Measurements from ENCODE around the gene HS6ST1. TPM values are rescaled to one million over a fixed set of nuclear protein-coding genes. Genes with fewer than 3 reads are reported as not detected.
A peak's percentile ranks its signal among the peaks of the same experiment; 100 is the strongest.

The HS6ST1 gene
- total RNA-seq, 6 experiments from 2014 or later: 18.0 to 53.5 (median 31.0) TPM

DNA sequence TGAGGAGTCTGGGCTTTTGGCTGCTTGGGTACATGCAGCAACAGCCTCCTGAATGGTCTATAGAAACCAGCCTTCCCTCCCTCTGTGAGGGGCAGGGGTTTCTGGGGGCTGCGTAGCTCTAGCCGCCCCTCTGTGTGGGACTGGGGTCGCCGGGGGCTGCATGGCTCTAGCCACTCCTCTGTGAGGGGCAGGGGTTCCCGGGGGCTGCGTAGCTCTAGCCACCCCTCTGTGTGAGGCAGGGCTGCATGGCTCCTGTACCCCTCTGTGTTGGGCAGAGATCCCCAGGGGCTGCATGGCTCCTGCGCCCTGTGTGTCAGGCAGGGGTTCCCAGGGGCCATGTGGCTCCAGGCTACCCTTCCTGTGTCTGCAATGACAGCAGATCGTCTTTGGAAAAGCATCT lies 17.6 kb downstream of the HS6ST1 start:
- H3K27ac ChIP-seq: no peak overlapping the region

DNA sequence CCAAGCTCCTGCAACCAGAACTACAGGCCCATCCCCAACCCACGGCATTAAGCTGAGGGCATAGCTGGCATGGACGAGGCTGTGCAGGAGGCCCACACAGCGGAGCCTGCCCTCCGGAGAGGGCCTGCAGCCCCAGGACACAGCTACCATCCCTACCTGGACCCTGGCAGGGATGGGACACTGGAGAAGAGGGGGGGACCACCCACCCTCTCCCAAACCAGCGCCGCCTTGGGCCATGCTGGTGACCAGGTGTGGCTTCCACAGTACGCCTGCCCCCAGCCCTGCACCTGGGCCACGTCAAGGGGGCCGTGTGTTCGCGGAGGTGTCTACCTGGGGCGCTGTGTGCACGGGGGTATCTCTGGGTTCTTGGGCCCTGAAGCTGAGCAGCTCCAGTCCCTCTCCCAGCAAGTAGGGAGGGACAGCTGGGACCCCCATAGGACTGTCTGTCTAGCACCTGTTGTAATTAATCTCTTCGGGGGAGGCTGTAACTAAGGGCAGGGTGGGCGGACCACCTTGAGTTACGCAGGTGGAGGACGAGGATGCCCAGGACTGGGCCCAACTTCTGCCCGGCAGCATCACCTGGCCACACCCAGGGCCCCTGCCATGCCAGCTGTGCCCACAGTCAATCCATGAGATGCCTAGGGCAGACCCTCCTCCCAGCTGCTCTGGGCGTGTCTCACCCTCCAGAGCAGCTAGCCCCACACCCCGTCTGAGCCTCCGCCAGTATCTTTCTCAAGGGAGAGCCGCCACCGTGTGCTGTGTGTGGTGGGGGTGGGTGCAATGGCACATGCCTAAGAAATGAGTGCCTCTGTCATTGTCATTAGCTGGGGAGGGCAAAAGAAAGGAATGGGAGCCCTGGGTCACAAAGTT lies 18.3 kb downstream of the HS6ST1 start:
- DNase-seq: peak in 2 of 3 donors; percentile 14 to 35
- Histone ChIP-seq H3K27ac (no peak overlapping the region), H3K27me3 (no peaks in the 10 kb centered on the region), H3K36me3 (no peaks in the 10 kb centered on the region), H3K4me1 (peaks cover 1 to 27% (median 7%) of the 10 kb centered on the region in 4 donors), H3K9me3 (no peaks in the 10 kb centered on the region), H3K4me3 (no peak overlapping the region)
- WGBS (ENCODE audit: insufficient coverage, low coverage, low lambda C conversion rate, missing lambda C conversion rate): no CpG with 5 or more reads among the region's 23 CpGs
- TF ChIP-seq CTCF (IDR thresholded peaks at IDR 0.05): no peak
- no peak for TF ChIP-seq POLR2A (IDR thresholded peaks at IDR 0.05)
- intact Hi-C loops (cut with DNase I): no loop called here
- ATAC-seq: no peak

More for the DNA sequence above, 17.6 kb downstream of the HS6ST1 start:
- peak in 2 of 3 donors; percentile 18 to 53 for DNase-seq
- H3K27me3 ChIP-seq: no peaks in the 10 kb centered on the region
- H3K36me3 ChIP-seq: no peaks in the 10 kb centered on the region
- TF ChIP-seq CTCF (IDR thresholded peaks at IDR 0.05) (no peak), POLR2A (IDR thresholded peaks at IDR 0.05) (no peak)
- H3K4me1 ChIP-seq: peaks cover 4 to 33% (median 11%) of the 10 kb centered on the region in 4 donors
- H3K9me3 ChIP-seq: no peaks in the 10 kb centered on the region
- intact Hi-C loops (cut with DNase I): no loop called here
- H3K4me3 ChIP-seq: no peak overlapping the region
- no peak for ATAC-seq
- WGBS (ENCODE audit: insufficient coverage, low coverage, low lambda C conversion rate, missing lambda C conversion rate): 70% methylated on average over 2 of the region's 8 CpGs

DNA sequence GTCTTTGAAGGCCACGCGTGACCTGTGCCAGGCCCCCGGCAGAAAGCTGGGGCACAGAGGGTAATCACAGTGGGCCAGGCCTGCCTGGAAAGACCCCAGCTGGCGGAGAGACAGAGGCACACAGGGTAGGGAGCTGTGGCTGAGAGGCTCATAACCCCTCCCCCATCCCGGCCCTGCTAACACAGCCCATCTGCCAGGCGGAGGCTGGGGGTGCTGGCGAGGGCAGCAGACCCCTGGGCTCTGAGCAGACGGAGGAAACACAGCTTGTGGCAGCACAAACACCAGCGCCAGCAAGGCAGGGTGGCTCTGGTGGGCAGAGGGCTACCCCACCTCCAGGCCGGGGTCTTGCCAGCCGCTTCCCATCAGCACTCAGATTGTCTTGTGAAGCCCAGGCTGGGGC lies 19.0 kb downstream of the HS6ST1 start:
- no peak overlapping the region for H3K27ac ChIP-seq
- no CpG with 5 or more reads among the region's 11 CpGs for WGBS (ENCODE audit: insufficient coverage, low coverage, low lambda C conversion rate, missing lambda C conversion rate)

GRCh38 chr2:128298846-128299507 lies 19.7 kb downstream of the HS6ST1 start:
- H3K4me1 ChIP-seq: peaks cover 0 to 14% (median 0%) of the 10 kb centered on the region in 4 donors

More for the DNA sequence above, 19.0 kb downstream of the HS6ST1 start:
- peak in 2 of 3 donors; percentile 10 to 48 for DNase-seq
- H3K4me1 ChIP-seq: peaks cover 0 to 21% (median under 1%) of the 10 kb centered on the region in 4 donors
- H3K36me3 ChIP-seq: no peaks in the 10 kb centered on the region
- ATAC-seq: peak in 2 of 4 donors; percentile 1 to 3
- intact Hi-C loops (cut with DNase I): no loop called here
- no peaks in the 10 kb centered on the region for H3K27me3 ChIP-seq
- no peak for TF ChIP-seq POLR2A (IDR thresholded peaks at IDR 0.05)
- TF ChIP-seq CTCF (IDR thresholded peaks at IDR 0.05): no peak
- no peak overlapping the region for H3K4me3 ChIP-seq
- no peaks in the 10 kb centered on the region for H3K9me3 ChIP-seq

More at GRCh38 chr2:128298846-128299507, 19.7 kb downstream of the HS6ST1 start:
- Histone ChIP-seq H3K27me3 (no peaks in the 10 kb centered on the region), H3K36me3 (no peaks in the 10 kb centered on the region), H3K4me3 (no peak overlapping the region), H3K9me3 (no peaks in the 10 kb centered on the region), H3K27ac (no peak overlapping the region)
- 42% methylated on average over 11 of the region's 16 CpGs for WGBS (ENCODE audit: insufficient coverage, low coverage, low lambda C conversion rate, missing lambda C conversion rate)
- peak in 2 of 3 donors; percentile 13 to 27 for DNase-seq
- peak in 2 of 4 donors; percentile 36 to 41 for ATAC-seq
- intact Hi-C loops (cut with DNase I): no loop called here
- TF ChIP-seq POLR2A (IDR thresholded peaks at IDR 0.05): no peak
- no peak for TF ChIP-seq CTCF (IDR thresholded peaks at IDR 0.05)

All from right lobe of liver (tissue), 6 donors.